ENCODE results near the gene SSU72. TPM values are rescaled to one million over a fixed set of nuclear protein-coding genes. Genes with fewer than 3 reads are reported as not detected.
"Not testable (repeated sequence)": the region's sequence is repeated elsewhere in the genome, so short reads cannot be mapped to it uniquely, and the experiment has no call there.

SSU72 gene
- total RNA-seq, 5 donors from 2014 or later (not counting 1 experiment from before 2014, with no cell fraction given) = 112 to 135 (median 134) TPM

GRCh38 chr1:1529321-1529720 lies 45.3 kb downstream of the SSU72 start:
- no peak for DNase-seq
- no peak overlapping the region for H3K4me3 ChIP-seq (ENCODE audit: control insufficient read depth in 1 of 2, extremely low read depth in 1 of 2, low read length in 1 of 2)
- Mint-ChIP-seq H3K4me1 (no peaks in the 10 kb centered on the region), H3K27me3 (no peaks in the 10 kb centered on the region), H3K9me3 (peaks cover 0 to 6% (median 5%) of the 10 kb centered on the region in 3 donors), H3K36me3 (peaks cover 15% of the 10 kb centered on the region), H3K27ac (no peak overlapping the region), H3K4me3 (no peak overlapping the region)
- ATAC-seq (replicated peaks in 1 of 4) = no peak
- H3K27me3 ChIP-seq (replicated peaks in 1 of 2; ENCODE audit: control insufficient read depth in 2 of 2, extremely low read depth in 1 of 2, insufficient read depth in 2 of 2, low read length in 1 of 2) = no peaks in the 10 kb centered on the region
- ChIA-PET POLR2A (interaction anchor here in 1 of 2 donors (0.6 kb wide), 1 partner anchor 8 kb away, joined by 3 read pairs; no protein-coding TSS in a partner anchor), CTCF (no interaction called here)
- no peak overlapping the region for H3K27ac ChIP-seq (ENCODE audit: low read length)
- peaks cover 15 to 19% of the 10 kb centered on the region in 2 donors for H3K36me3 ChIP-seq (ENCODE audit: control insufficient read depth in 2 of 2, extremely low read depth in 1 of 2, insufficient read depth in 1 of 2, low read length in 1 of 2)
- no peaks in the 10 kb centered on the region for H3K4me1 ChIP-seq (ENCODE audit: control insufficient read depth in 1 of 2, extremely low read depth in 1 of 2, insufficient read depth in 2 of 2, low read length in 2 of 2)
- 98% methylated on average over 12 of the region's 18 CpGs for WGBS (ENCODE audit: insufficient coverage)
- no peaks in the 10 kb centered on the region for H3K9me3 ChIP-seq

- Histone ChIP-seq H3K27ac (ENCODE audit: low read length) (no peak overlapping the region), H3K27me3 (replicated peaks in 1 of 2; ENCODE audit: control insufficient read depth in 2 of 2, extremely low read depth in 1 of 2, insufficient read depth in 2 of 2, low read length in 1 of 2) (no peaks in the 10 kb centered on the region), H3K9me3 (no peaks in the 10 kb centered on the region), H3K36me3 (ENCODE audit: control insufficient read depth in 2 of 2, extremely low read depth in 1 of 2, insufficient read depth in 1 of 2, low read length in 1 of 2) (peaks cover 15 to 20% of the 10 kb centered on the region in 2 donors), H3K4me1 (ENCODE audit: control insufficient read depth in 1 of 2, extremely low read depth in 1 of 2, insufficient read depth in 2 of 2, low read length in 2 of 2) (no peaks in the 10 kb centered on the region), H3K4me3 (ENCODE audit: control insufficient read depth in 1 of 2, extremely low read depth in 1 of 2, low read length in 1 of 2) (no peak overlapping the region)
- H3K27ac Mint-ChIP-seq = no peak overlapping the region
- 95% methylated on average over 21 of the region's 37 CpGs for WGBS (ENCODE audit: insufficient coverage)
- H3K9me3 Mint-ChIP-seq = peaks cover 0 to 6% (median 5%) of the 10 kb centered on the region in 3 donors
- POLR2A ChIA-PET = no interaction called here
- CTCF ChIA-PET = no interaction called here
- H3K4me3 Mint-ChIP-seq = no peak overlapping the region
- ATAC-seq (replicated peaks in 1 of 4) = peak in 1 of 4 experiments; percentile 12
- DNase-seq = no peak
- no peaks in the 10 kb centered on the region for H3K27me3 Mint-ChIP-seq
- peaks cover 15% of the 10 kb centered on the region for H3K36me3 Mint-ChIP-seq
- H3K4me1 Mint-ChIP-seq = no peaks in the 10 kb centered on the region
Observed at GRCh38 chr1:1528301-1529267, 46.1 kb downstream of the SSU72 start.

- H3K9me3 Mint-ChIP-seq = peaks cover 0 to 5% (median 5%) of the 10 kb centered on the region in 3 donors
- no peak overlapping the region for H3K27ac Mint-ChIP-seq
- H3K27me3 Mint-ChIP-seq = no peaks in the 10 kb centered on the region
- POLR2A ChIA-PET = no interaction called here
- H3K4me3 Mint-ChIP-seq = no peak overlapping the region
- ATAC-seq (replicated peaks in 1 of 4) (no peak), DNase-seq (no peak)
- no peaks in the 10 kb centered on the region for H3K4me1 Mint-ChIP-seq
- Histone ChIP-seq H3K4me3 (ENCODE audit: control insufficient read depth in 1 of 2, extremely low read depth in 1 of 2, low read length in 1 of 2) (no peak overlapping the region), H3K9me3 (no peaks in the 10 kb centered on the region), H3K36me3 (ENCODE audit: control insufficient read depth in 2 of 2, extremely low read depth in 1 of 2, insufficient read depth in 1 of 2, low read length in 1 of 2) (peaks cover 20 to 21% of the 10 kb centered on the region in 2 donors), H3K27ac (ENCODE audit: low read length) (no peak overlapping the region), H3K4me1 (ENCODE audit: control insufficient read depth in 1 of 2, extremely low read depth in 1 of 2, insufficient read depth in 2 of 2, low read length in 2 of 2) (no peaks in the 10 kb centered on the region), H3K27me3 (replicated peaks in 1 of 2; ENCODE audit: control insufficient read depth in 2 of 2, extremely low read depth in 1 of 2, insufficient read depth in 2 of 2, low read length in 1 of 2) (no peaks in the 10 kb centered on the region)
- CTCF ChIA-PET = no interaction called here
- peaks cover 15% of the 10 kb centered on the region for H3K36me3 Mint-ChIP-seq
- WGBS (ENCODE audit: insufficient coverage) = 97% methylated on average over 25 of the region's 31 CpGs
Observed at GRCh38 chr1:1527092-1527816, 47.4 kb downstream of the SSU72 start.

- H3K27ac ChIP-seq (ENCODE audit: low read length); H3K4me3 Mint-ChIP-seq; H3K27me3 ChIP-seq (replicated peaks in 1 of 2; ENCODE audit: control insufficient read depth in 2 of 2, extremely low read depth in 1 of 2, insufficient read depth in 2 of 2, low read length in 1 of 2); H3K4me1 Mint-ChIP-seq; H3K9me3 Mint-ChIP-seq; H3K27me3 Mint-ChIP-seq; H3K4me1 ChIP-seq (ENCODE audit: control insufficient read depth in 1 of 2, extremely low read depth in 1 of 2, insufficient read depth in 2 of 2, low read length in 2 of 2); H3K4me3 ChIP-seq (ENCODE audit: control insufficient read depth in 1 of 2, extremely low read depth in 1 of 2, low read length in 1 of 2); H3K27ac Mint-ChIP-seq; H3K9me3 ChIP-seq; ATAC-seq (replicated peaks in 1 of 4); DNase-seq; H3K36me3 Mint-ChIP-seq: not testable (repeated sequence)
- 98% methylated on average over 7 of the region's 21 CpGs for WGBS (ENCODE audit: insufficient coverage)
- CTCF ChIA-PET = interaction anchor here in 1 of 2 donors (0.7 kb wide), 1 partner anchor 24 kb away, joined by 3 read pairs; no protein-coding TSS in a partner anchor
- POLR2A ChIA-PET = interaction anchor here in 1 of 2 donors (0.6 kb wide), 1 partner anchor 23 kb away, joined by 4 read pairs; no protein-coding TSS in a partner anchor
- peaks cover 20 to 22% of the 10 kb centered on the region in 2 donors for H3K36me3 ChIP-seq (ENCODE audit: control insufficient read depth in 2 of 2, extremely low read depth in 1 of 2, insufficient read depth in 1 of 2, low read length in 1 of 2)
Observed at GRCh38 chr1:1526476-1526875, 48.2 kb downstream of the SSU72 start.

- WGBS (ENCODE audit: insufficient coverage) = 96% methylated on average over 16 of the region's 30 CpGs
- H3K27ac Mint-ChIP-seq; H3K4me3 Mint-ChIP-seq; H3K27me3 Mint-ChIP-seq; H3K36me3 Mint-ChIP-seq; H3K27me3 ChIP-seq (replicated peaks in 1 of 2; ENCODE audit: control insufficient read depth in 2 of 2, extremely low read depth in 1 of 2, insufficient read depth in 2 of 2, low read length in 1 of 2); H3K9me3 Mint-ChIP-seq; DNase-seq; POLR2A ChIA-PET; H3K9me3 ChIP-seq; H3K4me1 Mint-ChIP-seq; H3K27ac ChIP-seq (ENCODE audit: low read length); ATAC-seq (replicated peaks in 1 of 4); H3K4me1 ChIP-seq (ENCODE audit: control insufficient read depth in 1 of 2, extremely low read depth in 1 of 2, insufficient read depth in 2 of 2, low read length in 2 of 2); H3K4me3 ChIP-seq (ENCODE audit: control insufficient read depth in 1 of 2, extremely low read depth in 1 of 2, low read length in 1 of 2): not testable (repeated sequence)
- CTCF ChIA-PET = interaction anchor here in 1 of 2 donors (0.6 kb wide), 1 partner anchor 469 kb away, joined by 5 read pairs; no protein-coding TSS in a partner anchor
- H3K36me3 ChIP-seq (ENCODE audit: control insufficient read depth in 2 of 2, extremely low read depth in 1 of 2, insufficient read depth in 1 of 2, low read length in 1 of 2) = peaks cover 15 to 24% of the 10 kb centered on the region in 2 donors
Observed at GRCh38 chr1:1524750-1525383, 49.8 kb downstream of the SSU72 start.

GRCh38 chr1:1523651-1524050 lies 51.0 kb downstream of the SSU72 start:
- H3K4me3 ChIP-seq (ENCODE audit: control insufficient read depth in 1 of 2, extremely low read depth in 1 of 2, low read length in 1 of 2); H3K36me3 Mint-ChIP-seq; ATAC-seq (replicated peaks in 1 of 4); H3K4me3 Mint-ChIP-seq; H3K4me1 ChIP-seq (ENCODE audit: control insufficient read depth in 1 of 2, extremely low read depth in 1 of 2, insufficient read depth in 2 of 2, low read length in 2 of 2); H3K27me3 Mint-ChIP-seq; CTCF ChIA-PET; H3K27ac Mint-ChIP-seq; H3K4me1 Mint-ChIP-seq; H3K27ac ChIP-seq (ENCODE audit: low read length); H3K27me3 ChIP-seq (replicated peaks in 1 of 2; ENCODE audit: control insufficient read depth in 2 of 2, extremely low read depth in 1 of 2, insufficient read depth in 2 of 2, low read length in 1 of 2); DNase-seq; H3K9me3 Mint-ChIP-seq; POLR2A ChIA-PET; H3K9me3 ChIP-seq: not testable (repeated sequence)
- peaks cover 11 to 17% of the 10 kb centered on the region in 2 donors for H3K36me3 ChIP-seq (ENCODE audit: control insufficient read depth in 2 of 2, extremely low read depth in 1 of 2, insufficient read depth in 1 of 2, low read length in 1 of 2)
- WGBS (ENCODE audit: insufficient coverage) = 97% methylated on average over 12 of the region's 17 CpGs
